Stomach (tissue), 9 donors: ENCODE data around the gene RBMS1. TPM values are rescaled to one million over a fixed set of nuclear protein-coding genes. Genes with fewer than 3 reads are reported as not detected.

Experiments used
- DNase-seq, 2 donors: peaks; one replicate each; pipeline versions ENCODE4 v3.0.0 to v3.0.0-alpha.2; 2013 to 2019
- H3K27ac ChIP-seq, 5 donors: fragments of 200-600 bp in 4 of 5; sonication (generic) in 4 of 5; one replicate each; pipeline ENCODE4 v1.5.1; 2013 to 2019; ENCODE audit warnings: mild to moderate bottlenecking in 1 of 5, moderate library complexity in 1 of 5
- H3K27me3 ChIP-seq, 3 donors: fragments of 200-600 bp; sonication (generic); one replicate each; pipeline ENCODE4 v1.5.1; 2017 to 2019; ENCODE audit warnings: mixed run types in 1 of 3
- H3K36me3 ChIP-seq, 4 donors: fragments of 200-600 bp; sonication (generic); 1 replicate in 3 of 4; 2 replicates in 1 of 4; pipeline ENCODE4 v1.5.1; 2016 to 2019
- H3K4me1 ChIP-seq, 4 donors: fragments of 200-600 bp; sonication (generic); one replicate each; pipeline ENCODE4 v1.5.1; 2016 to 2019
- H3K4me3 ChIP-seq, 4 donors: fragments of 200-600 bp; sonication (generic) in 3 of 4; one replicate each; pipeline ENCODE4 v1.5.1; 2016 to 2019; ENCODE audit warnings: mild to moderate bottlenecking in 1 of 4
- H3K9me3 ChIP-seq, 4 donors: fragments of 200-600 bp; sonication (generic); one replicate each; pipeline ENCODE4 v1.5.1; 2016 to 2019
- EP300 ChIP-seq: sonication (generic); formaldehyde crosslinking; IDR thresholded peaks from one replicate; pipeline ENCODE4 v1.6.1; 2017; ENCODE audit warnings: antibody characterized with exemption
- POLR2A ChIP-seq, 4 donors: fragments of 450-650 bp; IDR thresholded peaks; one replicate each; pipeline ENCODE4 v1.6.1; 2016; ENCODE audit warnings: antibody characterized with exemption in 4 of 4, control low read depth in 2 of 4, mild to moderate bottlenecking in 1 of 4, moderate library complexity in 1 of 4
- POLR2AphosphoS5 ChIP-seq, 3 donors: sonication (generic); formaldehyde crosslinking; IDR thresholded peaks; one replicate each; pipeline ENCODE4 v1.6.1; 2016; ENCODE audit warnings: antibody characterized with exemption in 3 of 3
- WGBS, 5 donors: extraction: QIAGEN DNeasy Blood & Tissue Kit in 3 of 5; methylation state at CpG; one replicate each; pipeline versions ENCODE4 v1.1.5 to v1.1.7; 2013 to 2018; 5-methylcytosine and 5-hydroxymethylcytosine counted together
- intact Hi-C: fragments of 100-400 bp; cut with DNase I; formaldehyde crosslinking; loops from one replicate; pipeline ENCODE4 v1.15.1; 2023; ENCODE audit warnings: low total_unique reads
- polyA plus RNA-seq, 3 donors: library from polyadenylated mRNA; stranded (reverse); fragments of 200-250 nt; gene quantifications; one replicate each; pipeline ENCODE4 v1.2.3, GENCODE V29; 2013
- total RNA-seq, 5 donors: library from RNA; depleted of rRNA; stranded (reverse); fragments of >200 nt; gene quantifications; one replicate each; pipeline versions ENCODE4 v1.1.0 to v1.2.3, GENCODE V29; 2014 to 2016
- TF ChIP-seq, protein P1 (sequence below), 7 experiments: fragments of 450-650 bp in 4 of 7; fragments of 200-600 bp in 3 of 7; sonication (generic) in 3 of 7; IDR thresholded peaks; one replicate each; pipeline ENCODE4 v1.5.1; 2016 to 2019; ENCODE audit warnings: antibody characterized with exemption in 7 of 7, control low read depth in 2 of 7, mild to moderate bottlenecking in 1 of 7
- donor health status: healthy with polysubstance abuse.
- donor health status: Bipolar disorder and iron deficiency.
- donor health status: healthy.

Gene RBMS1
- total and polyA plus RNA-seq, 8 donors, result 4.3 to 134 (median 27.8) TPM

- TF ChIP-seq, protein P1, sequence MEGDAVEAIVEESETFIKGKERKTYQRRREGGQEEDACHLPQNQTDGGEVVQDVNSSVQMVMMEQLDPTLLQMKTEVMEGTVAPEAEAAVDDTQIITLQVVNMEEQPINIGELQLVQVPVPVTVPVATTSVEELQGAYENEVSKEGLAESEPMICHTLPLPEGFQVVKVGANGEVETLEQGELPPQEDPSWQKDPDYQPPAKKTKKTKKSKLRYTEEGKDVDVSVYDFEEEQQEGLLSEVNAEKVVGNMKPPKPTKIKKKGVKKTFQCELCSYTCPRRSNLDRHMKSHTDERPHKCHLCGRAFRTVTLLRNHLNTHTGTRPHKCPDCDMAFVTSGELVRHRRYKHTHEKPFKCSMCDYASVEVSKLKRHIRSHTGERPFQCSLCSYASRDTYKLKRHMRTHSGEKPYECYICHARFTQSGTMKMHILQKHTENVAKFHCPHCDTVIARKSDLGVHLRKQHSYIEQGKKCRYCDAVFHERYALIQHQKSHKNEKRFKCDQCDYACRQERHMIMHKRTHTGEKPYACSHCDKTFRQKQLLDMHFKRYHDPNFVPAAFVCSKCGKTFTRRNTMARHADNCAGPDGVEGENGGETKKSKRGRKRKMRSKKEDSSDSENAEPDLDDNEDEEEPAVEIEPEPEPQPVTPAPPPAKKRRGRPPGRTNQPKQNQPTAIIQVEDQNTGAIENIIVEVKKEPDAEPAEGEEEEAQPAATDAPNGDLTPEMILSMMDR (IDR thresholded peaks at IDR 0.05), result no peak
- TF ChIP-seq POLR2A (IDR thresholded peaks at IDR 0.05), result no peak
- Histone ChIP-seq H3K4me3 (peak overlapping the region; percentile 82 to 96 (median 89)), H3K9me3 (no peaks in the 10 kb centered on the region), H3K4me1 (peaks cover 0 to 35% (median 15%) of the 10 kb centered on the region in 4 donors), H3K27me3 (peaks cover 0 to 11% (median 0%) of the 10 kb centered on the region in 3 donors), H3K36me3 (no peaks in the 10 kb centered on the region), H3K27ac (peak overlapping the region in 4 of 5 donors; percentile 94 to 97 (median 96))
- peak in 1 of 2 donors; percentile 59 for DNase-seq
- intact Hi-C loops, result no loop called here
- whole genome bisulfite sequencing, 5 donors, result 7 to 15% (median 12%) methylated on average over 8 of the region's 8 CpGs
Observed at GRCh38 chr2:160494201-160494644, 616 bp upstream of the RBMS1 start.

DNA sequence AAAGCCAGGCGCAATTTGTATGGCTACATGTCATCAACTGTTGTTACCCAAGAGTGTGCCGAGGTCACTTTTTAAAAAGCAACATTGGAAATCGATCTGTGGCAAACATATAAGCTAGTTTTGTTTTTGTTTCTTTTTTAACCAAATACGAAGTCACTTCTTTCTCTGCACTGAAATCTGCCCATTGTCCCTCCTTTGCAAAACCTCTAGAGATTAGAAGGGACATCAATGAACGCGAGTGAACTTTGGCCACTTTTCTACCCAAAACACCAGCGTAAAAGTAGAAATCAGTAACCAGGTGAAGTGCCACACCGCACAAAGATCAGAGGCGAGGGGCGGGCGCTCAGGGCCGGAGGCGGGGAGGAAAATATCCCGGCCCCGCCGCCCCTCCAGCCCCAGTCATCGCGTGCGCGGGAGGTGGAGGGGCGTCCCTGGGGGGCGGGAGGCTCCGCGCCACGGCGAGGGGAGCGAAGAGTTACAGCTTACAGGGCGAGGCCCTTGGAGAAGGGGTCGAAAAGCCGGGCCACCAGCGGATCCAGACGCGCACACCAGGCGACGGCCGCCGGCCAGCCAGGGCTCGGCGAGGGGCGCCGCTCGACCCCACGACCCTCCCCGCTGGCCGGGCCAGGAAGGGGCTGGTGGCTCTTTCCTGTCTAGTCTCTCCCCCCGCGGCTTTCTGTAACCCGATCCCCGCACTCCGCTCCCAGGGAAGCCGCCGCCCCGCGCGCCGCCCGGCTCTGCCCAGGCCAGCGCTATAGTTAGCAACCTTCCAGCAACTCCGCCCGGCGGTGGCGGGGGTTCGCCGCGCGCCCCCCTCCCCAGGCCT, 993 bp downstream of the RBMS1 start:
- H3K36me3 ChIP-seq, result no peaks in the 10 kb centered on the region
- DNase-seq, result peak; percentile 58 to 92
- H3K27me3 ChIP-seq, result peaks cover 0 to 11% (median 0%) of the 10 kb centered on the region in 3 donors
- peaks cover 0 to 40% (median 19%) of the 10 kb centered on the region in 4 donors for H3K4me1 ChIP-seq
- intact Hi-C loops, result no loop called here
- WGBS, 5 donors, result 1% methylated on average over 32 to 66 of the region's 66 CpGs
- TF ChIP-seq POLR2AphosphoS5 (IDR thresholded peaks at IDR 0.05) (peak in 2 of 3 donors; percentile 53 to 76), POLR2A (IDR thresholded peaks at IDR 0.05) (peak in 1 of 4 donors; percentile 16), EP300 (no peak)
- peak overlapping the region; percentile 94 to 97 (median 96) for H3K27ac ChIP-seq
- H3K4me3 ChIP-seq, result peak overlapping the region; percentile 82 to 96 (median 89)
- H3K9me3 ChIP-seq, result no peaks in the 10 kb centered on the region

DNA sequence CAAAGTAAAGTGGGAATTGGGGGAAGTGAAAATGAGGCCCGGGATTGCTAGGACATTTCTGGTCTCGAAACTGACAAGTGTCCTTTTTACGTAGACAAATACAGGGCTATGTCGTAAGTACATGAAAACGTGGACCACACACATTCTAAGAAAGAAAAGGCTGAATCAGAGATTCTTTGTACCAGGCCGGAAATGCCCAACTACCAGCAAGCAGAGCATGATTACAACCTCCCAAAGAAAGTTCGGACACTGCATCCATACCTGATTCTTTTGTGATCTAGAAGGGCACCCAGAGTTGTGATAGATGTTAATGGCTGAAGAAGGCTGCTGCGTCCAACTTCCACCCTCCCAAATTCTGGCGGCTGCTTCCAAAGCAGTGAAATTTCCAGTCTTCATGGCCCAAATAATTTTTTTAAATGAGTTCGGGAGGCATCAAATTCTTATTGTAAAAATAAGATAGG, 1.7 kb downstream of the RBMS1 start:
- intact Hi-C loops, result no loop called here
- WGBS, 5 donors, result 16 to 29% (median 20%) methylated on average over 10 of the region's 10 CpGs
- peak overlapping the region; percentile 82 to 96 (median 89) for H3K4me3 ChIP-seq
- no peak for TF ChIP-seq EP300
- no peak for TF ChIP-seq POLR2A (IDR thresholded peaks at IDR 0.05)
- no peak for TF ChIP-seq POLR2AphosphoS5 (IDR thresholded peaks at IDR 0.05)
- TF ChIP-seq, protein P1 (IDR thresholded peaks at IDR 0.05), result no peak
- peaks cover 0 to 11% (median 0%) of the 10 kb centered on the region in 3 donors for H3K27me3 ChIP-seq
- peak overlapping the region; percentile 71 to 97 (median 95) for H3K27ac ChIP-seq
- H3K36me3 ChIP-seq, result no peaks in the 10 kb centered on the region
- no peaks in the 10 kb centered on the region for H3K9me3 ChIP-seq
- H3K4me1 ChIP-seq, result peaks cover 0 to 44% (median 21%) of the 10 kb centered on the region in 4 donors
- peak in 1 of 2 donors; percentile 50 for DNase-seq

GRCh38 chr2:160490733-160491685, 2.6 kb downstream of the RBMS1 start:
- H3K27ac ChIP-seq, result peak overlapping the region in 4 of 5 donors; percentile 94 to 97 (median 96)

More at GRCh38 chr2:160490733-160491685, 2.6 kb downstream of the RBMS1 start:
- H3K4me3 ChIP-seq, result peak overlapping the region; percentile 82 to 96 (median 89)
- WGBS, 5 donors, result 62 to 74% (median 67%) methylated on average over 8 of the region's 8 CpGs
- H3K9me3 ChIP-seq, result no peaks in the 10 kb centered on the region
- DNase-seq, result peak in 1 of 2 donors; percentile 4
- peaks cover 0 to 11% (median 0%) of the 10 kb centered on the region in 3 donors for H3K27me3 ChIP-seq
- H3K4me1 ChIP-seq, result peaks cover 0 to 51% (median 26%) of the 10 kb centered on the region in 4 donors
- no peak for TF ChIP-seq EP300
- no peak for TF ChIP-seq POLR2AphosphoS5 (IDR thresholded peaks at IDR 0.05)
- TF ChIP-seq, protein P1 (IDR thresholded peaks at IDR 0.05), result no peak
- TF ChIP-seq POLR2A (IDR thresholded peaks at IDR 0.05), result no peak
- H3K36me3 ChIP-seq, result no peaks in the 10 kb centered on the region
- intact Hi-C loops, result no loop called here
